Adrenal gland (tissue), 12 donors: Measurements from ENCODE around the gene CIAO3. TPM values are rescaled to one million over a fixed set of nuclear protein-coding genes. Genes with fewer than 3 reads are reported as not detected.

Experiments
- DNase-seq, 7 donors: peaks; one replicate each; pipeline ENCODE4 v3.0.0-alpha.2; 2019 to 2020
- H3K27ac ChIP-seq, 5 donors: fragments of 200-600 bp; sonication (generic) in 4 of 5; 1 replicate in 3 of 5; 2 replicates in 2 of 5; pipeline versions ENCODE4 v1.5.1 to v1.8.0; 2016 to 2020; ENCODE audit warnings: mild to moderate bottlenecking in 1 of 5
- H3K27me3 ChIP-seq: fragments of 200-600 bp; 2 replicates; pipeline ENCODE4 v1.8.0; 2021
- H3K36me3 ChIP-seq, 2 donors: fragments of 200-600 bp; replicated peaks in 1 of 2; 1 replicate in 1 of 2; 2 replicates in 1 of 2; pipeline versions ENCODE4 v1.5.1 to v1.8.0; 2018 to 2022
- H3K4me1 ChIP-seq, 2 donors: fragments of 200-600 bp; replicated peaks in 1 of 2; 1 replicate in 1 of 2; 2 replicates in 1 of 2; pipeline versions ENCODE4 v1.5.1 to v1.8.0; 2018 to 2021
- H3K4me3 ChIP-seq, 4 donors: fragments of 200-600 bp; sonication (generic) in 3 of 4; one replicate each; pipeline ENCODE4 v1.5.1; 2016 to 2018
- H3K9me3 ChIP-seq, 3 donors: fragments of 200-600 bp; sonication (generic) in 1 of 3; replicated peaks in 1 of 3; 1 replicate in 2 of 3; 2 replicates in 1 of 3; pipeline versions ENCODE4 v1.5.1 to v1.8.0; 2016 to 2021
- CTCF ChIP-seq, 6 experiments: fragments of 450-650 bp in 4 of 6; fragments of 200-600 bp in 2 of 6; sonication (generic) in 1 of 6; IDR thresholded peaks; 1 replicate in 5 of 6; 2 replicates in 1 of 6; pipeline versions ENCODE4 v1.5.1 to v1.8.0; 2016 to 2021; ENCODE audit warnings: antibody characterized with exemption in 6 of 6, mild to moderate bottlenecking in 2 of 6, moderate library complexity in 1 of 6
- POLR2A ChIP-seq, 2 donors: fragments of 450-650 bp; IDR thresholded peaks; one replicate each; pipeline ENCODE4 v1.6.1; 2017; ENCODE audit warnings: antibody characterized with exemption in 2 of 2, mild to moderate bottlenecking in 2 of 2, moderate library complexity in 1 of 2
- WGBS, 4 donors: extraction: QIAGEN DNeasy Blood & Tissue Kit in 2 of 4; methylation state at CpG; one replicate each; pipeline versions ENCODE4 v1.1.5 to v1.1.7; 2013 to 2017; 5-methylcytosine and 5-hydroxymethylcytosine counted together
- intact Hi-C, 2 donors: fragments of 100-400 bp; cut with DNase I; formaldehyde crosslinking; loops; one replicate each; pipeline versions ENCODE4 v1.14.1 to v1.15.0; 2022 to 2023
- polyA plus RNA-seq, 3 donors: library from polyadenylated mRNA; stranded (reverse); fragments of 200-250 nt in 2 of 3; fragments of 350-450 nt in 1 of 3; fragmentation: Illumina TruSeq in 1 of 3; extraction: RNeasy Lipid Tissue Mini Kit (QIAGEN cat#74804) in 1 of 3; gene quantifications; one replicate each; pipeline ENCODE4 v1.2.3, GENCODE V29; 2013 to 2014
- total RNA-seq, 9 donors: library from RNA; depleted of rRNA in 4 of 9; stranded (reverse); fragments of >200 nt in 4 of 9; fragments of 120-200 nt in 1 of 9; fragmentation: NEBNext Ultra II Directional in 1 of 9; extraction: Animal tissue kit (Norgen Biotek cat#: 25700) in 1 of 9; gene quantifications; one replicate each; pipeline versions ENCODE4 v1.1.0 to v1.2.4, GENCODE V29; 2013 to 2023
- donor health status: healthy with polysubstance abuse.
- donor health status: Bipolar disorder and iron deficiency.
- donor health status: DM: yes; HTN: yes; CAD: no.
- donor health status: DM: no; HTN: no; CAD: no.
- donor health status: DM: no; HTN: no; CAD: no.
- donor health status: DM: yes; HTN: yes; CAD: no.

Gene CIAO3
- total and polyA plus RNA-seq, 12 donors: 8.9 to 99.4 (median 29.5) TPM

DNA sequence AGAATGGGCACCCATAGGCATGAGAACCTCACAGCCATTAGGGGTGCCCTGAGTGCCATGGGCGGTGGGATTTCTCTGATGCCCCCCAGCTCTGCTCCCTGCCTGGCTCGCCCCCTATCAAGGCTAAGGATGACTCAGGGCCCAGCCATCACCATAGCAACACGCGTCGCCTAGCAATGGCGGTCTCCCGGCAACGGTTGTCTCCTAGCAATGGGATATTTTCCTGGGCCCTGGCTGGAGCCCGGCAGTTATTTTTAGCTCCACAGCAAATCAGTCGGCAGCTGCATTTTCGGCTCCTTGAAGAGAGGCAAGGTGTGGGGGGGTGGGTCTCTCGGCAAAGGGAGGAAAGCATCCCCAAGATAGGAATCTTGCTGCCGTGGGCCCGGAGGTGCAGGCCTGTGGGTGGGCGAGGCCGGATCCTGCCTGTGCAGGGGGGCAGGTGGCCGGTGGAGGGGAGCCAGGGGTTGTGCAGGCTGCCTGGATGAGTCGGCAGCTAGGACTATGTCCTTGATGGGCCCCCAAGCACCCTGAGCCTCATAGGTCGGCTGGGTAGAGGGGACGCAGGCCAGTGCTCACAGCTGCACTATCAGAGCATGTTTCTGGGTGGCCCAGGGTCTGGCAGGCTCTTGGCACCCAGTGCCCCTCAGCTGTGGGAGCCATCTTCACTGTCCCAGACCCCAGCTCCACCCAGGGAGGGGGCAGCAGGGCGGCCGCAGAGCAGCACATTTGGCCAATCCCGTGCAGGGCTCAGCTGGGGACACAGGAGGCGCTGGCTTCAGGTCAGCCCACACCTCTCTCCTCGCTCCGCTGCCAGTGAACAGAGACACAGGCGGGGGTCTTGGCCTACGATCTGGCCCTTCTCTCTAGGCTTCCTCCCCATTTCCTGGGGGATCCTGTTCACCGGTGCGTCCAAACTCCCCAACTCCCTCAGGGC is 31.0 kb downstream of the CIAO3 start:
- 9 to 28% (median 20%) methylated on average over 9 to 30 of the region's 30 CpGs for WGBS, 4 donors
- no peaks in the 10 kb centered on the region for H3K36me3 ChIP-seq
- no peaks in the 10 kb centered on the region for H3K9me3 ChIP-seq
- H3K4me1 ChIP-seq: peaks cover 5 to 11% of the 10 kb centered on the region in 2 donors
- DNase-seq: peak; percentile 64 to 95 (median 81)
- peaks cover 25% of the 10 kb centered on the region for H3K27me3 ChIP-seq
- intact Hi-C loops: loop anchor here (5.0 to 10.0 kb wide), 4 partner anchors 72 to 347 kb away; partner anchors contain the start of genes CHTF18 (in 1 of the 2) and RPUSD1 (in 1 of the 2)
- TF ChIP-seq CTCF (IDR thresholded peaks at IDR 0.05) (no peak), POLR2A (IDR thresholded peaks at IDR 0.05) (no peak)
- peak overlapping the region in 1 of 5 donors; percentile 60 for H3K27ac ChIP-seq
- no peak overlapping the region for H3K4me3 ChIP-seq

DNA sequence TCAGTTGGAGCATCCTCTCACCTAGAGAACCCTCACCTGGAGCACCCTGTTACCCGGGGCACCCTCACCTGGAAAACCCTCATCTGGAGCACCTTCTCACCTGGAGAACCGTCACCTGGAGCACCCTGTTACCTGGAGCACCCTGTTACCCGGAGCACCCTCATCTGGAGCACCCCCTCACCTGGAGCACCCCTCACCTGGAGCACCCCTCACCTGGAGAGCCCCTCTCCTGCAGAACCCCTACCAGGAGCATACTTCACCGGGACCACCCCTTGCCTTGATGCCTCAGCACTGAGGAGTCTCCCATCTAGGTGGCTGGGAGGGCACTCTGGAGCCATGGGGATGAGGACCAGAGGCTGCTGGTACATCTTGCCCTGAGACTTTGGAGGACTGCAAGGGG is 31.8 kb downstream of the CIAO3 start:
- Histone ChIP-seq H3K9me3 (no peaks in the 10 kb centered on the region), H3K4me1 (peaks cover 0 to 4% of the 10 kb centered on the region in 2 donors), H3K27me3 (peaks cover 33% of the 10 kb centered on the region), H3K36me3 (no peaks in the 10 kb centered on the region), H3K27ac (peak overlapping the region in 1 of 5 donors; percentile 44), H3K4me3 (no peak overlapping the region)
- TF ChIP-seq POLR2A (IDR thresholded peaks at IDR 0.05): no peak
- TF ChIP-seq CTCF (IDR thresholded peaks at IDR 0.05): no peak
- intact Hi-C loops: loop anchor here in 1 of 2 donors (5.0 kb wide), 1 partner anchor 73 kb away; no protein-coding TSS in a partner anchor
- DNase-seq: no peak
- 51 to 88% (median 63%) methylated on average over 3 to 4 of the region's 4 CpGs for WGBS, 4 donors

DNA sequence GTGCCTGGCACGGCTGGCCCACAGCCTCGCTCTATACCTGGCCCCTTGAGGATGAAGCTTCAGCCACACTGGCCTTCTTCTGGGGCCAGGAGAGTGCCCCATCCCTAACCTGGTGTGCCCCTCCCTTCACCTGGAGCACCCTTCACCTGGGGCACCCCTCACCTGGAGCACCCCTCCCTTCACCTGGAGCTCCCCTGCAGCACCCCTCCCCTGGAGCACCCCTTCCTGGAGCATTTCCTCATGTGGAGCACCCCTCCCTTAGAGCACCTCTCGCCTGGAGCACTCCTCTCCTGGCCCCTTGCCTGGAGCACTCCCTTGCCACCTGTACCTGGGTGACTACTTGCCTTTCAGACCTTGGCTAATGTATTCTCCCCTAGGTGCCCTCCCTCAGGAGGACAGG is 32.8 kb downstream of the CIAO3 start:
- intact Hi-C loops: loop anchor here in 1 of 2 donors (5.0 kb wide), 1 partner anchor 74 kb away; no protein-coding TSS in a partner anchor
- Histone ChIP-seq H3K4me3 (no peak overlapping the region), H3K4me1 (peaks cover 0 to 4% of the 10 kb centered on the region in 2 donors), H3K27me3 (peaks cover 43% of the 10 kb centered on the region), H3K27ac (no peak overlapping the region), H3K36me3 (no peaks in the 10 kb centered on the region), H3K9me3 (no peaks in the 10 kb centered on the region)
- WGBS, 4 donors: 30 to 68% (median 43%) methylated on average over 1 to 3 of the region's 3 CpGs
- DNase-seq: no peak
- TF ChIP-seq CTCF (IDR thresholded peaks at IDR 0.05): no peak
- no peak for TF ChIP-seq POLR2A (IDR thresholded peaks at IDR 0.05)

GRCh38 chr16:707062-707538 is 33.7 kb downstream of the CIAO3 start:
- no peak overlapping the region for H3K4me3 ChIP-seq
- 37 to 48% (median 43%) methylated on average over 10 to 14 of the region's 14 CpGs; no CpG with 5 or more reads in 1 of the 4 donors for WGBS, 4 donors
- intact Hi-C loops: loop anchor here in 1 of 2 donors (5.0 kb wide), 1 partner anchor 75 kb away; no protein-coding TSS in a partner anchor

More at GRCh38 chr16:707062-707538, 33.7 kb downstream of the CIAO3 start:
- Histone ChIP-seq H3K27ac (peak overlapping the region in 1 of 5 donors; percentile 17), H3K36me3 (no peaks in the 10 kb centered on the region), H3K4me1 (no peaks in the 10 kb centered on the region), H3K9me3 (no peaks in the 10 kb centered on the region), H3K27me3 (peaks cover 52% of the 10 kb centered on the region)
- no peak for TF ChIP-seq CTCF (IDR thresholded peaks at IDR 0.05)
- no peak for TF ChIP-seq POLR2A (IDR thresholded peaks at IDR 0.05)
- DNase-seq: peak in 1 of 7 donors; percentile 89
